HG02943 (cell line): ENCODE results near the gene OR10G3.
"Not testable (repeated sequence)": the region's sequence is repeated elsewhere in the genome, so short reads cannot be mapped to it uniquely, and the experiment has no call there.

ENCODE experiments used
- ATAC-seq: cut with Tn5 transposase; IDR thresholded peaks from one replicate; pipeline ENCODE4 v1.9.1; 2021; ENCODE audit warnings: mild to moderate bottlenecking, low read depth, moderate library complexity; ENCODE audit not compliant: unreplicated experiment

The OR10G3 gene

DNA sequence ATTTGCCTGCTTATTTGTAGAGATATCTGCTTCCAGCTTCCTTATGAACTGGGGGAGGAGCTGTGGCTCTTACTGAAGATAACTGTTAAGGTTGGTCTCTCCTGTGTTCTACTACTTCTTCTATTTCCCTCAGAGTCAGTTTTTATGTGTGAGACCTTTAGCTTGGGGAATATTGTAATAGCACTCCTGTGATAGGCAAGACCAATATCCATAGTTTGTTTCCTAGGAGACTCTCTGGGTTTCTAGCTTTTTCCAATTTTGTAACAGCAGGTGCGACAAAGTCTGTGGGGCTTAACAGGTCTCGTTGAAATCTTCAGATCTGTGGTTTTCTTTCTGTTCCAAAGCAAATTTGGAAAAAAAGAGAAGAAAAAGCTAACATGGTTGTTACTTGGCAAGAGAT lies at the start of gene OR10G3:
Gene OR10G3 (minus strand): TSS at position 101 of the 400 bp plus-strand sequence. CDS start 9,332 bp downstream, outside the sequence.
- ATAC-seq: no peak

GRCh38 chr14:21626491-21627230 lies 46.8 kb upstream of the OR10G3 start:
- ATAC-seq: no peak

DNA sequence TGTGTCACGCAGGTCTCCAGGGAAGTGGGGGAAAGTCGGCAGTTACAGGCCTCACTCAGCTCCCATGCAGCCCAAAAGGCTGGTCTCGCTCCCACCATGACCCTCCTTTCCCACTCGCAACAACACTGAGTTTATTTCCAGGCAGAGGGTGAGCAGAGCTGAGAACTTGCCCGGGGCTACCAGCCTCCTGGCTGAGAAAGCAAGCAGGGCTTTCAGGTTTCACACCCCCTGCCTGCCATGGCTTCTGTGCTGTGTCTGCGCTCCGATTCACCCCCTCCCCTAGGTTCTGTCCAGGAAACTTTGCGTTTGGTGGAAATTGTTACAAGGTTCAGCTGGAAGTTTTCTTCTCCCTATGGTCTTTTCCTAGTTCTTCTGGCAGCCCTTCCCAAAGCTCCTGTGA lies 37.7 kb upstream of the OR10G3 start:
- ATAC-seq: no peak

DNA sequence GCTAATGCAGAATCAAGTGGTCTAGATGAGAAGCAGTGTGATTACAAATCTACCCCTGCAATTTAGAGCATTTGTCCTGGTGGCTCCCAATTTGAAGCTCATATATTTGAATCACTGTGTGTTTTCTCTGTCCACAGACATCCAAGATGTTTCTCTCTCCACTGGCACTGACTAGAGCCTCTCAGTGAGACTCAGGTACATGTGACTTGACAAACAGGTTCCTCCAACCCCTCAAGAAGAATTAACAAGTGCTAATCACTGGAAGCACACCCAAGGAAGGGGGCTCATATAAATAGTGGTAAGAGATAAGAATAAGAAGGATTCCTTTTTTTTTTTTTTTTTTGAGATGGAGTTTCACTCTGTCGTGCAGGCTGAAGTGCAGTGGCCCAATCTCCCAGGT lies 34.4 kb upstream of the OR10G3 start:
- ATAC-seq: no peak

- no peak for ATAC-seq
These were observed 32.4 kb upstream of the OR10G3 start for GRCh38 chr14:21612324-21612723.

GRCh38 chr14:21602181-21602580 lies 22.3 kb upstream of the OR10G3 start:
- ATAC-seq: not testable (repeated sequence)

- no peak for ATAC-seq
These were observed 9.4 kb upstream of the OR10G3 start for GRCh38 chr14:21589317-21589716.

- ATAC-seq: no peak
These were observed 4.2 kb downstream of the OR10G3 start for GRCh38 chr14:21575661-21576060.

GRCh38 chr14:21572604-21573003 lies 7.3 kb downstream of the OR10G3 start:
- ATAC-seq: no peak

DNA sequence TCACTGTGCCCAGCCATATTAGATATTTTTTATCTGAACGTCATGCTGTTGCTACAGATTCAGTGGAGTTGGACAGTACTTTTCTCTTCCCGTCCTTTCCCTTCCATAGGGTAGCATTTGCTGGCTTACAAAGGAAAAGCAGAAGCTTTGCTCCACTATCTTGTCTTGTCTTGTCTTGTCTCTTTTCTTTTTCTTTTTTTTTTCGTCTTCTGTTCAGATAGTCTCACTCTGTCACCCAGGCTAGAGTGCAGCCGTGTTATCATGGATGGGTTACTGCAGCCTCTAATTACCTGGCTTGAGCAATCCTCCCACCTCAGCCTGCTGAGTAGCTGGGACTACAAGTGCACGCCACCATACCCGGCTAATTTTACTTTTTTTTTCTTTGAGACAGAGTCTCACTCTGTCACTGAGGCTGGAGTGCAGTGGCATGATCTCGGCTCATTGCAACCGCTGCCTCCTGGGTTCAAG lies 21.1 kb downstream of the OR10G3 start:
- no peak for ATAC-seq

DNA sequence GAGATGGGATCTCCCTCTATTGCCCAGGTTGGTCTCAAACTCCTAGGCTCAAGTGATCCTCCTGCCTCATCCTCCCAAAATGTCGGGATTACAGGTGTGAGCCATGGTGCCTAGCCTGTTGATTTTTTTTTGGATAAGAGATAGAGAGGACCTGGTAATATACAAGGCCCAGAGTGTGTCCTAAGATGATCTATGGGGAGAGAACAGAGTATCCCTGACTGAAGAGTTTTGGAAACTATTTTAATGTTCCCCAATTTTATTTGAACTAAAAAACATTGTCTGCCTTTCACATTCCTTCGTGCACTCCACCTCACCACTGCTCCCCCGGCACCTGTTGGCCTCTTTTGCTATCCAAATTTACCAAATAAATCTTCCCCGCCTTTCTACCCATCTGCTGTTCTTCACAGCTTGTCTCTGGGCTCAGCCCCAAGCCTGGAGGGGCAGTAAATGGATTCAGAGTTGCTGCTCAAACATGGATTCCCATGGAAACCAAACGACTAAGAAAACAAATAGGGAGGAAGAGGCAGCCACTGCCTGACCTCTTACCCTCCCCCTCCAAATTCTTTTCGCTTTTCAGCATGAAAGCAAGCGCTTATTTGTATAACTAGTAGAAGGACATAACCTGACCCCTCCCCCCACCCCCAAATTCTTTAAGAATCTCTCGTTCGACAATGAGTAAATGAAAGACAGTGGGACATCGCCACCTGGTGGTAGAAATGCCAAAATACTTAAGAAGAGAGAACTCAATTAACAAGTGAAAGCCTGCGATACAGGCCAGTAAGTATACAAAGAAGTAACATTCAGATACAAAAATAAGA lies 22.6 kb downstream of the OR10G3 start:
- ATAC-seq: no peak

DNA sequence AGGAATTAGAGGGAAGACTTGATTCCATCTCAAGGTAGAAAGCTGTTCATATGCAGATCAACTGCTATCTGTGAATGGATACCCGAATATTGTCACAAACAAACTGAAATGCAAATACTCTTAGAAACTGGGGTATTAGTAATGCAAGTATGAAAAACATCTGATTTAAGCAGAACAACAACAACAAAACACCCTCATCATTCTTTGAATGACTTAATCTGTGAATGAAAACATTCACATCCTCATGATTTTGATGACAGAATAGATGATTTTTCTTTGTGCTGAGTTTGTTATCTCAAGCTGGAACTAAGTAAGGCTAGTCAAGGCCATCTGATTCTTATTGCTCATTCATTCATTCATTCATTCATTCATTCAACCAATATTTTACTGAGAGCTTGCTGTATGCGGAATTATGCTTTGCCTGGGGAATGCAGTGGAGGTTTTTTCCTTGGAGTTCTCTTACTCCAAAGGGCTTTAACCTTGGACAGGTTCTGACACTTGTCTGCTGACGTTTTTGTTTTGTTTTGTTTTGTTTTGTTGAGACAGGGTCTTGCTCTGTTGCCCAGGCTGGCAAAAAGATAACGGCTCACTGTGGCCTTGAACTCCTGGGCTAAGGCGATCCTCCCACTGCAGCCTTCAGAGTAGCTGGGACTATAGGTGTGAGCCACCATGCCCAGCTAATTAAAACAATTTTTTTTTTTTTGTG lies 23.3 kb downstream of the OR10G3 start:
- ATAC-seq: no peak

DNA sequence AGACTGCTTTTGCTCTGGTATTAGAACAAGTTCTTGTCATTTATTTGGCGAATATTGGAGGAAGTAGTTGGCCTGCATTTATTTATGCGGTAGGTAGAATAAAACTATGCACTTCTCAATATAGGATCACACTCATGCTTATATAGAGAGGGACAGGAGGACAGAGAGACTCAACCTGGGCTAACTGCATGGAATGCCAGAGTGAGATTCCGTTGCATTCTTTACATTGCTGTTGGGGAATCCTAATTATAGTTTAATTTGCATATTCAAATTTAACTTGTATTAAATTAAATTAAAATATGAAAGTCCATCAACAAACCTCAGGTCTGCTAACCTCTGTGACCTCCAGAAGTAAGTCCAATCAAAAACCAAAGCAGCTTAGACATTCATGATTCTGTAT lies 26.6 kb downstream of the OR10G3 start:
- ATAC-seq: no peak

- ATAC-seq: not testable (repeated sequence)
These were observed 35.3 kb downstream of the OR10G3 start for GRCh38 chr14:21544588-21544987.

- ATAC-seq: no peak
These were observed 35.9 kb downstream of the OR10G3 start for GRCh38 chr14:21543963-21544362.

- no peak for ATAC-seq
These were observed 36.3 kb downstream of the OR10G3 start for GRCh38 chr14:21543521-21543960.

DNA sequence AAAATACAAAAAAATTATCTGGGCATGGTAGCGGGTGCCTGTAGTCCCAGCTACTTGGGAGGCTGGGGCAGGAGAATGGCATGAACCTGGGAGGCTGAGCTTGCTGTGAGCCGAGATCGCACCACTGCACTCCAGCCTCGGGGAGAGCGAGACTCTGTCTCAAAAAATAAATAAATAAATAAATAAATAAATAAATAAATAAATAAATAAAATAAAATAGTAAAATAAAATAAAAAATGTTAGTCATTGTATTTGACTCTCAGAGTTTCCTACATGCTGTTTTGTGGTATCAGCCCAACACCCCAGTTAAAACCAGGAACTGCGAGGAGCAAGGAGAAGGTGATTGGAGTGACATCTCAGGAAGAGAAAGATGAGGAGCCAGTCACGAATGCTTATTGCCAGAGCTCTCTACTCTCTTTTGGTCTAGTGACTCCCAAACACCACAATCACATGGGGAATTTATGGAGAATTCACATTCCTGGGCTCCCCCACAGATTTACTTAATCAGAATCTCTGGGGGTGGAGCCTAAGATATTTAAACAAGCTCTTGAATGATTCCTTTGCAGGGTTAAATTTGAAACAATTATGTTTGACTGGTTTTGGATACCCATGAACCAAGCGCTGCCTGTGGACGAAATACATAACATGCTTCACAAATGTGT lies 38.3 kb downstream of the OR10G3 start:
- ATAC-seq: no peak

DNA sequence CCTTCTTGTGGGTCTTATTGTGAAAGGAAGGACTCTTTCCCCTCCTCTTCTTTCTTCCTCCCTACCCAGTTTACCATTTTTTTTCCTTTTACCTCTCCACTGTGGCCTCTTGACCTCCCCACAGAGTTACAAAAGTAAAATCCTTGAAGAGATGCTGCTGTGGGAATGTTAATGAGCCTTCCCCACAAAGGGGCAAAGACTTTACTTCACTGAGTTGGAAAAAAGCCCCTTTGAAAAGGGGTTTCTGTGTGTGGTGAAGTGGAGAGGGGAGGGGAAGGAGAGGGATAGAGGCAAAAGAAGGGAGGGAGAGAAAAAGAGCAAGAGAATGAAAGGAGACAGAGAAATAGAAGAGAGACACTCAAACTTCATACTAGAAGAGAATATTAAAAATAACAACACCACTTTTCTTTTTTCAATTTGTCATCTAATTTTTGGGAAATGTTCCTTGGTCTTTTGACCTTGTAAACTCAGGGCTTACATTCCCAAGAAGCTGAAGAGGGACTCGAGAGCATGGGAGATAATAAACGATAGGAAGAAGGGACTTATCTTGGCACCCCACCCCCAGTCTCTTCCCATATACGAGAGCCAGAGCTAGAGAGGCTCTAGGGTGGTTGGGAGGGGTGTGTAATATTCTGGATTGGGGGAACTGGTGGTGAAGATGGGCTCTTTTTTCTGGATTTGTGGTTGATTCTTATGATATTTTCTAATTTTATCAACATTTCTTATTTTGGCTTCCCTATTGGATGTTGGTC lies 40.5 kb downstream of the OR10G3 start:
- no peak for ATAC-seq

DNA sequence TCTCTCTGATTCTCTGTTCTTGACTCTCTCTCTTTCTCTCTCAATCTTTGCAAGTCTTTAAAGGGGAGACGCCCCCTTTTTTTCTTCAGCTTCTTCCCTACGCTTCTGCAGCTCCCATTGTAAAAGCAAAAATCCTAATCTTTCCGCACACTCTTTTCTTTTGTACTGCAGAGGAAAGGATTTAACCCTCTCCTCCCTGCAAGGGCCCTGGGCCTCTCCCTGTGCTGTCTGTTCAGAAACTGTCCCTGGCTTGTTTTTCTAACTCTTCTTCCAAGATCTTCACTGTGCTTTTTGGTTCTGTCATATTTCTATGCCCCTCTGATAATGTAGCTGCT lies 42.8 kb downstream of the OR10G3 start:
- ATAC-seq: no peak
